Heart left ventricle (tissue), 16 donors: Measurements from ENCODE around the gene SPOCK1. TPM values are rescaled to one million over a fixed set of nuclear protein-coding genes. Genes with fewer than 3 reads are reported as not detected.

Experiments used
- ATAC-seq, 4 donors: fragments of 200-7000 bp; cut with Tn5 transposase; one replicate each; pipeline ENCODE4 v1.9.1; 2020 to 2022; ENCODE audit warnings: moderate library complexity in 4 of 4, mild to moderate bottlenecking in 3 of 4, moderate number of reproducible peaks in 1 of 4
- DNase-seq, 5 donors: peaks; one replicate each; pipeline ENCODE4 v3.0.0-alpha.2; 2020
- H3K27ac ChIP-seq, 12 donors: fragments of 200-600 bp; sonication (generic) in 4 of 12; one replicate each; pipeline versions ENCODE4 v1.5.0 to v1.8.0; 2016 to 2022; ENCODE audit warnings: mild to moderate bottlenecking in 2 of 12
- H3K27me3 ChIP-seq, 9 donors: fragments of 200-600 bp; sonication (generic) in 2 of 9; one replicate each; pipeline versions ENCODE4 v1.5.1 to v1.8.0; 2016 to 2022; ENCODE audit warnings: mild to moderate bottlenecking in 3 of 9
- H3K36me3 ChIP-seq, 9 donors: fragments of 200-600 bp; sonication (generic) in 2 of 9; one replicate each; pipeline versions ENCODE4 v1.5.0 to v1.8.0; 2018 to 2022; ENCODE audit warnings: mild to moderate bottlenecking in 2 of 9
- H3K4me1 ChIP-seq, 12 donors: fragments of 200-600 bp; sonication (generic) in 4 of 12; one replicate each; pipeline versions ENCODE4 v1.5.0 to v1.8.0; 2016 to 2022; ENCODE audit warnings: mild to moderate bottlenecking in 3 of 12
- H3K4me3 ChIP-seq, 12 donors: fragments of 200-600 bp; sonication (generic) in 4 of 12; one replicate each; pipeline versions ENCODE4 v1.5.0 to v1.8.0; 2017 to 2022; ENCODE audit warnings: mild to moderate bottlenecking in 9 of 12, moderate library complexity in 4 of 12
- H3K9me3 ChIP-seq, 12 donors: fragments of 200-600 bp; sonication (generic) in 4 of 12; one replicate each; pipeline versions ENCODE4 v1.5.0 to v1.8.0; 2016 to 2022; ENCODE audit warnings: mild to moderate bottlenecking in 1 of 12
- CTCF ChIP-seq, 12 donors: fragments of 200-600 bp; sonication (generic) in 4 of 12; IDR thresholded peaks; one replicate each; pipeline versions ENCODE4 v1.5.0 to v1.8.0; 2018 to 2022; ENCODE audit warnings: antibody characterized with exemption in 12 of 12, mild to moderate bottlenecking in 5 of 12
- POLR2A ChIP-seq, 2 donors: fragments of 450-650 bp; IDR thresholded peaks; one replicate each; pipeline ENCODE4 v1.6.1; 2017; ENCODE audit warnings: antibody characterized with exemption in 2 of 2, mild to moderate bottlenecking in 2 of 2, moderate library complexity in 2 of 2
- whole genome bisulfite sequencing, 4 donors: extraction: QIAGEN DNeasy Blood & Tissue Kit in 2 of 4; methylation state at CpG; one replicate each; pipeline versions ENCODE4 v1.1.5 to v1.1.7; 2013 to 2018; 5-methylcytosine and 5-hydroxymethylcytosine counted together
- intact Hi-C, 10 donors: fragments of 100-400 bp; cut with DNase I; formaldehyde crosslinking; loops; one replicate each; pipeline versions ENCODE4 v1.11.1 to v1.14.2; 2022
- polyA plus RNA-seq, 2 donors: library from polyadenylated mRNA; stranded (reverse); fragments of 200-250 nt; gene quantifications; one replicate each; pipeline ENCODE4 v1.2.3, GENCODE V29; 2013
- total RNA-seq, 9 donors: library from RNA; depleted of rRNA in 2 of 9; stranded (reverse); fragments of >200 nt in 2 of 9; fragmentation: NEBNext Ultra II Directional in 3 of 9; extraction: Animal tissue kit (Norgen Biotek cat#: 25700) in 3 of 9; gene quantifications; one replicate each; pipeline versions ENCODE4 v1.1.0 to v1.2.4, GENCODE V29; 2016 to 2023
- donor health status: ischemic (EF 13 %, LVEDD 7.1; RV severe dilation, severe dysfunction).
- donor health status: healthy with polysubstance abuse.
- donor health status: DM: no; HTN: yes; CAD: no.
- donor health status: DM: no; HTN: no; CAD: no.
- donor health status: ischemic (EF 25% LVEDD 6.9; RV normal size, moderate dysfunction).
- donor health status: ischemic (EF 25% LVEDD 5.7; RV mildly dilated, moderate dysfunction).
- donor health status: healthy.
- donor health status: DM: yes; HTN: yes; CAD: no.
- donor health status: ischemic (EF 35%, LVEDD 5.7; RV mildly dilated, moderate dysfunction).
- donor health status: nonischemic (EF 11% LVEDD 7.7; RV severe dilation, severe dysfunction).
- donor health status: DM: yes; HTN: yes; CAD: no.
- donor health status: PGD.
- donor health status: ischemic (EF 29% LVEDD 5.4; RV normal size, mild dysfunction).
- donor health status: nonischemic (EF 23%, LVEDD 6.1; RV moderate dilation, normal function).

SPOCK1 gene
- total and polyA plus RNA-seq, 11 donors: 7.8 to 51.2 (median 19.9) TPM

- no peak overlapping the region for H3K4me3 ChIP-seq
- intact Hi-C loops: no loop called here
- peaks cover 0 to 8% (median 0%) of the 10 kb centered on the region in 9 donors for H3K27me3 ChIP-seq
- H3K27ac ChIP-seq: no peak overlapping the region
- WGBS, 4 donors: 75 to 83% (median 82%) methylated on average over 5 of the region's 5 CpGs
- H3K9me3 ChIP-seq: no peaks in the 10 kb centered on the region
- no peak for TF ChIP-seq CTCF (IDR thresholded peaks at IDR 0.05)
- H3K36me3 ChIP-seq: no peaks in the 10 kb centered on the region
- DNase-seq: no peak
- no peaks in the 10 kb centered on the region for H3K4me1 ChIP-seq
- no peak for ATAC-seq
These were observed 16.1 kb upstream of the SPOCK1 start for GRCh38 chr5:137515238-137515637.

- intact Hi-C loops: no loop called here
- no peak for TF ChIP-seq POLR2A (IDR thresholded peaks at IDR 0.05)
- no peak for TF ChIP-seq CTCF (IDR thresholded peaks at IDR 0.05)
- H3K27ac ChIP-seq: no peak overlapping the region
- DNase-seq: no peak
- no peaks in the 10 kb centered on the region for H3K36me3 ChIP-seq
- peaks cover 0 to 10% (median 0%) of the 10 kb centered on the region in 9 donors for H3K27me3 ChIP-seq
- 43 to 95% (median 71%) methylated on average over 1 of the region's 1 CpG for WGBS, 4 donors
- no peaks in the 10 kb centered on the region for H3K4me1 ChIP-seq
- H3K9me3 ChIP-seq: no peaks in the 10 kb centered on the region
- H3K4me3 ChIP-seq: no peak overlapping the region
- no peak for ATAC-seq
These were observed 11.5 kb upstream of the SPOCK1 start for GRCh38 chr5:137510671-137511070.

- 80 to 84% (median 84%) methylated on average over 5 of the region's 5 CpGs for WGBS, 4 donors
These were observed 8.0 kb upstream of the SPOCK1 start for GRCh38 chr5:137507150-137507549.

GRCh38 chr5:137506296-137506695 lies 7.2 kb upstream of the SPOCK1 start:
- no peak for TF ChIP-seq POLR2A (IDR thresholded peaks at IDR 0.05)
- no peak for TF ChIP-seq CTCF (IDR thresholded peaks at IDR 0.05)
- Histone ChIP-seq H3K27ac (no peak overlapping the region), H3K9me3 (no peaks in the 10 kb centered on the region), H3K27me3 (peaks cover 0 to 10% (median 0%) of the 10 kb centered on the region in 9 donors), H3K4me1 (no peaks in the 10 kb centered on the region), H3K4me3 (no peak overlapping the region), H3K36me3 (no peaks in the 10 kb centered on the region)
- DNase-seq (no peak), ATAC-seq (no peak)
- intact Hi-C loops: loop anchor here in 4 of 10 donors (10.0 kb wide), 3 partner anchors 99 to 711 kb away; no protein-coding TSS in a partner anchor
- 84 to 90% (median 87%) methylated on average over 4 of the region's 4 CpGs for WGBS, 4 donors

More at GRCh38 chr5:137507150-137507549, 8.0 kb upstream of the SPOCK1 start:
- Histone ChIP-seq H3K27me3 (peaks cover 0 to 10% (median 0%) of the 10 kb centered on the region in 9 donors), H3K9me3 (no peaks in the 10 kb centered on the region), H3K4me3 (no peak overlapping the region), H3K4me1 (no peaks in the 10 kb centered on the region), H3K36me3 (no peaks in the 10 kb centered on the region), H3K27ac (no peak overlapping the region)
- ATAC-seq (no peak), DNase-seq (no peak)
- TF ChIP-seq POLR2A (IDR thresholded peaks at IDR 0.05): no peak
- TF ChIP-seq CTCF (IDR thresholded peaks at IDR 0.05): no peak
- intact Hi-C loops: loop anchor here in 4 of 10 donors (10.0 kb wide), 3 partner anchors 98 to 712 kb away; no protein-coding TSS in a partner anchor
